Activated CD4-positive, alpha-beta T cell treated with anti-CD3 and anti-CD28 coated beads, Interleukin-10, Interleukin-2, amounts not matched to agents 100 ng/mL and 50 ng/mL, durations not matched to agents 16 hours and 8 hours (primary cell): ENCODE measurements around the gene OBP2B.
"Not testable (repeated sequence)": the region's sequence is repeated elsewhere in the genome, so short reads cannot be mapped to it uniquely, and the experiment has no call there.

ENCODE experiments used
- DNase-seq: peaks from one replicate; pipeline ENCODE4 v3.0.0-alpha.2; 2020

OBP2B gene

GRCh38 chr9:133208880-133209300 lies at the start of gene OBP2B:
Gene OBP2B (minus strand): TSS chr9:133209250. CDS start chr9:133209199, 51 bp downstream.
- DNase-seq: not testable (repeated sequence)

GRCh38 chr9:133258061-133259015 lies 49.3 kb upstream of the OBP2B start:
- no peak for DNase-seq

- DNase-seq: no peak
These were observed 48.5 kb upstream of the OBP2B start for GRCh38 chr9:133257465-133257956.

GRCh38 chr9:133256686-133257091 lies 47.6 kb upstream of the OBP2B start:
- DNase-seq: no peak

GRCh38 chr9:133256136-133256461 lies 47.0 kb upstream of the OBP2B start:
- no peak for DNase-seq

- DNase-seq: no peak
These were observed 46.5 kb upstream of the OBP2B start for GRCh38 chr9:133255371-133256135.

- DNase-seq: no peak
These were observed 45.4 kb upstream of the OBP2B start for GRCh38 chr9:133254471-133254870.

DNA sequence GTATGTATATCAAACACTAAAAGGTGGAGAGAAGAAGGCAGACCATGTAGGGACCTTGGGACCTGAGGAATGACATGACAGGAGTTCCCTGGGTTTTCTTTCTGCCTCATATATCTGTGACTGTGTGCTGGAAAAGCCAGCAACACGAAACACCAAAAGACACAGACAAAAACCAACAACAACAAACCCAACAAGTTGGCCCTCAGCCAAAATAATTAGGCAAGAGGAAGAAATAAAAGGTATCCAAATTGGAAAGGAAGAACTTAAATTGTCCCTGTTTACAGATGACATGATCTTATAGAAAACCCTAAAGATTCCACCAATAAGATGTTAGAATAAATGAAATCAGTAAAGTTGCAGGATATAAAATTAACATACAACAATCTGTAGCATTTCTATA lies 44.2 kb upstream of the OBP2B start:
- no peak for DNase-seq

DNA sequence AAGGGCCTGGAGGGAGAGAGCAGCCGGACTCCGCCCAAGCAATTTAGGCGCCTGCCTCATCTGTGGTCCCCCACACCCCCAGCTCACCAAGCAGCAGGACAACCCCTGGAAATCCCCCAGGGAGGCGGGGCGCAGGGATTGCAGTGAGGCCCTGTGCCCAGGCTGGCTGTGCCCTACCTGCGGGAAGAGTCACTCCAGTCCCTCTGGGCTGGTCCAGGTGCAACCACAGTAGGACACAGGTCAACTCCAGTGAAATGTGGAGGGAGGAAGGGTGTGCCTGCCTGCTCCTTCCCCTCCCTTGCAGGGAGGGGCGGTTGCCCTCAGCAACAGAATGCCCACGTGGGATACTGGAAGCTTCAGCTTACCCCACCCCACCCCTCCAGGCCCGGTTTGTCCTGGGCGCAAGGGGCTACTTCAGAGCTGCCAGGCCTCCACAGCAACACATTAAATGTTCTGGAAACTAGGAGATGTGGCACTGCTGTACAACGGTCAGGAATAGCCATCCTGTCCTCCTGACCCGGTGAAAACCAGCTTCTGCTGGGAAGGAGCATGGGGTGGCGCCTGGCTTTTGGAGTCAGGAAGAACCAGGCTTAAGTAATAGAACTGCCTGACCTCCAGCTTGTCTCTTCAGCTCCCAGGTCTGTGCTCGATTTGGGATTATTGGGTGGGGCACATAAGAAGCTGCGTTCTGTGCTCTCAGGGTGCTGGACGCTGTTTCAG lies 43.4 kb upstream of the OBP2B start:
- no peak for DNase-seq

- DNase-seq: no peak
These were observed 42.7 kb upstream of the OBP2B start for GRCh38 chr9:133251773-133252172.

- not testable (repeated sequence) for DNase-seq
These were observed 42.2 kb upstream of the OBP2B start for GRCh38 chr9:133251221-133251620.

GRCh38 chr9:133250741-133251170 lies 41.7 kb upstream of the OBP2B start:
- DNase-seq: no peak

DNA sequence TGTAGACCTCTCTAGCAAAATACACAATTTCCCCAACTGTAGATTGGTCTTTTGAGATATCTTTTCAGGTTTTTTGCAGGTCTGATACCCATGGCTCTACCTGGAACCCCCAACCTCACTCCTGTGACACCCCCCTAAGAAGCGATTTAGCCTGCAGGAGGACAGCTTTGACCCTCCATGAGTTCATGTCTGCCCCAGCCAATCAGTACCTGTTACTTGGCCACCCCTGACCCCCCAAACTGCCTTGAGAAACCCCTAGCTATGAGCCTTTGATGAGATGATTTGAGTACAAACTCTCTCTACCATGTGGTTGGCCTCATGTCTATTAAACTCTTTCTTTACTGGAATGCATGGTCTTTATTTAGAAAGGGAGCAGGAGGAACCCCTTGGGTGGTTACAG lies 40.3 kb upstream of the OBP2B start:
- no peak for DNase-seq

- no peak for DNase-seq
These were observed 39.8 kb upstream of the OBP2B start for GRCh38 chr9:133248726-133249295.

GRCh38 chr9:133247632-133248031 lies 38.6 kb upstream of the OBP2B start:
- DNase-seq: no peak

GRCh38 chr9:133246991-133247390 lies 37.9 kb upstream of the OBP2B start:
- no peak for DNase-seq

DNA sequence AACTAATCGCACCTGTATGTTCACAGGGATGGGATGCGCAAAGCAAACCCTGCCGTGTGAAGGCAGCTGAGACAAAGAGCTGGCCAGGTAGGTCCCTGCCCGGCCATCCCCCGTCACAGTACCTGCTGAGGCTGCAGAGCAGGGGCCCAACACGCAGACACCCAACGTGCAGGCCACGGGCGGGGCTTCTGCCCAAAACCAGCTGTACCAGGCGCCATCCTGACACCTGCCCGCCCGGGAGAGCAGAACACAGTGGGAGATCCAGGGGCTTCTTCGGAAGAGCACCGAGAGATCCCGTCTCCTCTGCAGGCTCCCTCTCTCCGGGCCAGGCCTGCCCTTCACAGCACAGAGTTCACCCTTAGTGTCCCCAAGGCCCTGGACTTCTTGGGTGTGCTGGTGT lies 37.5 kb upstream of the OBP2B start:
- DNase-seq: no peak

DNA sequence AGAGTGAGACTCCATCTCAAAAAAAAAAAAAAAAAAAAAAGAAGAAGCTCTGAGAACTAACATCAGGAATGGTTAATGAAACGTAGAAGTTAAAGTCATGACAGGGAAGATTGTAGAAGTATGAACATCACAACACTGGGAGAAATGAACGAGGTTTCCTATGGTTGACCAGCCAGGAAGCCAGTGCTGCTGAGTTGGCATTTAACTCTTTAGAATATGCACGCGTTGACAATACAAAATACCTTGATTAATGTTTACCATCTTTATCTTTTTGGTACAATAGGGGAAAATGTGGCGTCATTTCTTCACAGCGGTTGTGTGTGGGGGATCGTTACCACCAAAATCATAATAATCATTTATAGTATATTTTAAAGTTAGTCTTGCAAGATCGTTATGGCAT lies 33.9 kb upstream of the OBP2B start:
- DNase-seq: no peak

DNA sequence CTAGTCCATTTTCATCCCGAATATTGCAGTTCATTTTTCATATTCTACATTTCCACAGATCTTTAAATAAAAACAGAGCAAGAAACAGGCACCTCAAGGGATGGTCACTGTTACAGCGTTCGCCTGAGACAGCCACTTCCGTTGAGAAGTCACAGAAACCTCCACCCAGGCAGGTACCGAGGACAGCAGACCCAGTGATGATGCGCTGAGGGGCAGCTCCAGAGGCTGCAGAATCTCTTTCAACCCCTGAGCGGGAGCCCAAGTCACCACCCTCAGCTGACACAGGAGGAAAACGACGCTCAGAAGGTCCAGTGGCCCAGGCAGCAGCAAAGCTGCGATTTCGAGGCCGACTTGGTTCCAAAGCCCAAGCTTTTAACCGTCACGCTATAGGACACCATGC lies 33.2 kb upstream of the OBP2B start:
- DNase-seq: no peak

DNA sequence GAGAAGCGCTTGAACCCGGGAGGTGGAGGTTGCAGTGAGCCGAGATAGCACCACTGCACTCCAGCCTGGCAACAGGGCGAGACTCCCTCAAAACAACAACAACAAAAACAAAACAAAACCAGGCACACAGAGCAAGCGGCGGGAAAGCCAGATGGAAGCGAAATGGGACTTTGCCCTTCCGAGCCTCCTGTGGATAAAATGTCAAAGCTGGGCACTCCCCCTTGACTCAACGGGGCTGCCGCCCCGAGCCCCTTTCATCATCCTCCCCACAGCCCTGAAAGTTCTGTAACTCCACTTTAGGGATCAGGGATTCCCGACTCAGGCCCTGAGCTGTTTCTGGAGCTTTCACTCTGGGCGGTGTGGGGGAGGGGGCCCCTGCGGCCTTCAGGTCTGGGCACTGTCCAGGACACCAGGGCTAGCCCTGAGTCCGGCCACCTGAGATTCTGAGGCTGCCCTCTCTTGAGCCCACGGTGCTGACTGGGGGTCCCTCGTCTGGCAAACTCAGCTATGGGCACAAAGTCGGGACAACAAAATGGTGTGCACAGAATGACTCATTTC lies 30.6 kb upstream of the OBP2B start:
- DNase-seq: no peak

GRCh38 chr9:133238851-133239532 lies 29.9 kb upstream of the OBP2B start:
- peak; percentile 76 for DNase-seq
